Gastroesophageal sphincter (tissue), 4 donors: ENCODE results near the gene TBX1. TPM values are rescaled to one million over a fixed set of nuclear protein-coding genes. Genes with fewer than 3 reads are reported as not detected.

Experiments
- ATAC-seq: fragments of 150-250 bp; one replicate; pipeline ENCODE4 v1.9.1; 2016; ENCODE audit warnings: mild to moderate bottlenecking, moderate library complexity
- H3K27ac ChIP-seq, 4 donors: fragments of 200-600 bp; sonication (generic) in 3 of 4; 1 replicate in 3 of 4; 2 replicates in 1 of 4; pipeline ENCODE4 v1.5.1; 2016 to 2019
- H3K27me3 ChIP-seq: fragments of 200-600 bp; sonication (generic); one replicate; pipeline ENCODE4 v1.5.1; 2019
- H3K36me3 ChIP-seq, 2 donors: fragments of 200-600 bp; sonication (generic); one replicate each; pipeline ENCODE4 v1.5.1; 2019; ENCODE audit warnings: control low read depth in 1 of 2
- H3K4me1 ChIP-seq, 3 donors: fragments of 200-600 bp; sonication (generic); 1 replicate in 2 of 3; 2 replicates in 1 of 3; pipeline ENCODE4 v1.5.1; 2016 to 2019; ENCODE audit warnings: control low read depth in 2 of 3
- H3K4me3 ChIP-seq, 2 donors: fragments of 200-600 bp; sonication (generic); one replicate each; pipeline ENCODE4 v1.5.1; 2019; ENCODE audit warnings: mild to moderate bottlenecking in 1 of 2, moderate library complexity in 1 of 2
- H3K9me3 ChIP-seq, 3 donors: fragments of 200-600 bp; sonication (generic); one replicate each; pipeline ENCODE4 v1.5.1; 2017 to 2019; ENCODE audit warnings: control low read depth in 2 of 3
- CTCF ChIP-seq, 4 experiments: fragments of 200-600 bp in 2 of 4; fragments of 450-650 bp in 2 of 4; sonication (generic) in 1 of 4; IDR thresholded peaks; one replicate each; pipeline ENCODE4 v1.5.1; 2017 to 2019; ENCODE audit warnings: antibody characterized with exemption in 4 of 4, mild to moderate bottlenecking in 2 of 4, moderate library complexity in 2 of 4
- EP300 ChIP-seq: sonication (generic); formaldehyde crosslinking; IDR thresholded peaks from one replicate; pipeline ENCODE4 v1.6.1; 2017; ENCODE audit warnings: antibody characterized with exemption, mild to moderate bottlenecking
- POLR2A ChIP-seq, 2 donors: fragments of 450-650 bp; IDR thresholded peaks; one replicate each; pipeline ENCODE4 v1.6.1; 2017; ENCODE audit warnings: antibody characterized with exemption in 2 of 2, mild to moderate bottlenecking in 2 of 2, moderate library complexity in 1 of 2
- POLR2AphosphoS5 ChIP-seq: sonication (generic); formaldehyde crosslinking; IDR thresholded peaks from one replicate; pipeline ENCODE4 v1.6.1; 2017; ENCODE audit warnings: antibody characterized with exemption
- WGBS, 2 donors: methylation state at CpG; one replicate each; pipeline ENCODE4 v1.1.5; 2018; ENCODE audit warnings: low coverage in 1 of 2; 5-methylcytosine and 5-hydroxymethylcytosine counted together
- total RNA-seq, 4 donors: library from RNA; depleted of rRNA; stranded (reverse); fragments of >200 nt; gene quantifications; one replicate each; pipeline ENCODE4 v1.1.0, GENCODE V29; 2016

TBX1 gene
- total RNA-seq, 4 donors from 2014 or later, result 0.31 to 2.7 (median 1.2) TPM

- no peak overlapping the region for H3K4me3 ChIP-seq
- no peak for ATAC-seq
- peaks cover 26% of the 10 kb centered on the region for H3K27me3 ChIP-seq
- no peaks in the 10 kb centered on the region for H3K4me1 ChIP-seq
- no peak for TF ChIP-seq CTCF (IDR thresholded peaks at IDR 0.05)
- no peak for TF ChIP-seq POLR2AphosphoS5
- TF ChIP-seq POLR2A (IDR thresholded peaks at IDR 0.05), result no peak
- TF ChIP-seq EP300, result no peak
- H3K9me3 ChIP-seq, result peaks cover 0 to 15% (median 0%) of the 10 kb centered on the region in 3 donors
- peaks cover 0 to 25% of the 10 kb centered on the region in 2 donors for H3K36me3 ChIP-seq
- 100% methylated on average over 1 of the region's 28 CpGs; no CpG with 5 or more reads in 1 of the 2 donors for WGBS, 2 donors
- H3K27ac ChIP-seq, result no peak overlapping the region
These were observed 26.6 kb downstream of the TBX1 start for GRCh38 chr22:19786959-19787848.

GRCh38 chr22:19787849-19788141 is 27.2 kb downstream of the TBX1 start:
- TF ChIP-seq CTCF (IDR thresholded peaks at IDR 0.05) (no peak), POLR2AphosphoS5 (no peak), POLR2A (IDR thresholded peaks at IDR 0.05) (no peak), EP300 (no peak)
- H3K9me3 ChIP-seq, result peaks cover 0 to 15% (median 0%) of the 10 kb centered on the region in 3 donors
- H3K36me3 ChIP-seq, result peaks cover 0 to 31% of the 10 kb centered on the region in 2 donors
- no peak overlapping the region for H3K4me3 ChIP-seq
- ATAC-seq, result no peak
- H3K27me3 ChIP-seq, result peaks cover 20% of the 10 kb centered on the region
- no peak overlapping the region for H3K27ac ChIP-seq
- no peaks in the 10 kb centered on the region for H3K4me1 ChIP-seq
- no CpG with 5 or more reads among the region's 9 CpGs for WGBS, 2 donors

GRCh38 chr22:19788661-19789225 is 28.2 kb downstream of the TBX1 start:
- WGBS, 2 donors, result no CpG with 5 or more reads among the region's 34 CpGs
- H3K36me3 ChIP-seq, result peaks cover 0 to 32% of the 10 kb centered on the region in 2 donors
- H3K4me3 ChIP-seq, result no peak overlapping the region
- ATAC-seq, result no peak
- peaks cover 11% of the 10 kb centered on the region for H3K27me3 ChIP-seq
- peaks cover 0 to 23% (median 0%) of the 10 kb centered on the region in 3 donors for H3K9me3 ChIP-seq
- no peaks in the 10 kb centered on the region for H3K4me1 ChIP-seq
- no peak for TF ChIP-seq POLR2AphosphoS5
- no peak for TF ChIP-seq POLR2A (IDR thresholded peaks at IDR 0.05)
- TF ChIP-seq EP300, result no peak
- TF ChIP-seq CTCF (IDR thresholded peaks at IDR 0.05), result no peak
- H3K27ac ChIP-seq, result no peak overlapping the region

- H3K27me3 ChIP-seq, result peaks cover 4% of the 10 kb centered on the region
- peaks cover 0 to 32% of the 10 kb centered on the region in 2 donors for H3K36me3 ChIP-seq
- H3K4me1 ChIP-seq, result no peaks in the 10 kb centered on the region
- peaks cover 0 to 26% (median 0%) of the 10 kb centered on the region in 3 donors for H3K9me3 ChIP-seq
- no peak overlapping the region for H3K4me3 ChIP-seq
- TF ChIP-seq POLR2A (IDR thresholded peaks at IDR 0.05) (no peak), CTCF (IDR thresholded peaks at IDR 0.05) (no peak), POLR2AphosphoS5 (no peak), EP300 (no peak)
- ATAC-seq, result no peak
- WGBS, 2 donors, result no CpG with 5 or more reads among the region's 16 CpGs
- H3K27ac ChIP-seq, result no peak overlapping the region
These were observed 28.8 kb downstream of the TBX1 start for GRCh38 chr22:19789406-19789805.

GRCh38 chr22:19789828-19790227 is 29.2 kb downstream of the TBX1 start:
- Histone ChIP-seq H3K4me1 (no peaks in the 10 kb centered on the region), H3K27me3 (no peaks in the 10 kb centered on the region), H3K9me3 (peaks cover 0 to 26% (median 0%) of the 10 kb centered on the region in 3 donors), H3K27ac (no peak overlapping the region), H3K4me3 (no peak overlapping the region), H3K36me3 (peaks cover 0 to 32% of the 10 kb centered on the region in 2 donors)
- ATAC-seq, result no peak
- 80 to 96% methylated on average over 5 to 6 of the region's 6 CpGs for WGBS, 2 donors
- no peak for TF ChIP-seq EP300
- TF ChIP-seq POLR2A (IDR thresholded peaks at IDR 0.05), result no peak
- no peak for TF ChIP-seq CTCF (IDR thresholded peaks at IDR 0.05)
- no peak for TF ChIP-seq POLR2AphosphoS5
